ENCODE results near the gene PRKCB.
"Not testable (repeated sequence)": the region's sequence is repeated elsewhere in the genome, so short reads cannot be mapped to it uniquely, and the experiment has no call there.

- TF ChIP-seq POLR2AphosphoS5, CTCF, POLR2A (IDR thresholded peaks at IDR 0.05): not testable (repeated sequence)
These were observed 316.3 kb downstream of the PRKCB start for GRCh38 chr16:24152048-24152447.

Measured in gastroesophageal sphincter (tissue), 3 donors.